GM23248 (cell line): ENCODE measurements around the gene SGF29. TPM values are rescaled to one million over a fixed set of nuclear protein-coding genes. Genes with fewer than 3 reads are reported as not detected.

Experiments used
- DNase-seq: peaks from one replicate; pipeline ENCODE4 v3.0.0-alpha.2; 2015
- H2AFZ ChIP-seq: fragments of 200-600 bp; sonication (generic); 2 replicates; pipeline ENCODE4 v1.6.1; 2016; ENCODE audit warnings: antibody characterized with exemption
- H3F3A ChIP-seq: fragments of 200-600 bp; sonication (generic); 2 replicates; pipeline ENCODE4 v1.6.1; 2016; ENCODE audit warnings: mild to moderate bottlenecking, antibody characterized with exemption, mixed run types; ENCODE audit not compliant: insufficient read depth
- H3K27ac ChIP-seq: fragments of 200-600 bp; sonication (generic); 2 replicates; pipeline ENCODE4 v1.5.1; 2016; ENCODE audit warnings: mild to moderate bottlenecking
- H3K27me3 ChIP-seq: fragments of 200-600 bp; sonication (generic); replicated peaks from 2 replicates; pipeline ENCODE4 v1.6.1; 2016; ENCODE audit warnings: mild to moderate bottlenecking; ENCODE audit not compliant: insufficient read depth
- H3K36me3 ChIP-seq: fragments of 200-600 bp; sonication (generic); 2 replicates; pipeline ENCODE4 v1.6.1; 2016; ENCODE audit warnings: low read depth, mild to moderate bottlenecking
- H3K4me1 ChIP-seq: fragments of 200-600 bp; sonication (generic); 2 replicates; pipeline ENCODE4 v1.6.1; 2016; ENCODE audit warnings: mild to moderate bottlenecking; ENCODE audit not compliant: insufficient read depth
- H3K4me2 ChIP-seq: fragments of 200-600 bp; sonication (generic); one replicate; pipeline ENCODE4 v1.6.1; 2016; ENCODE audit warnings: mild to moderate bottlenecking; ENCODE audit not compliant: unreplicated experiment
- H3K4me3 ChIP-seq: fragments of 200-600 bp; sonication (generic); 2 replicates; pipeline ENCODE4 v1.5.1; 2016; ENCODE audit warnings: mild to moderate bottlenecking
- H3K79me2 ChIP-seq: fragments of 200-600 bp; sonication (generic); 2 replicates; pipeline ENCODE4 v1.6.1; 2016; ENCODE audit warnings: mild to moderate bottlenecking; ENCODE audit not compliant: insufficient read depth
- H3K9ac ChIP-seq: fragments of 200-600 bp; sonication (generic); 2 replicates; pipeline ENCODE4 v1.6.1; 2016; ENCODE audit warnings: mild to moderate bottlenecking
- H3K9me2 ChIP-seq: fragments of 200-600 bp; sonication (generic); 2 replicates; pipeline ENCODE4 v1.6.1; 2016; ENCODE audit warnings: mixed run types, mild to moderate bottlenecking, moderate library complexity; ENCODE audit not compliant: insufficient read depth
- H3K9me3 ChIP-seq: fragments of 200-600 bp; sonication (generic); one replicate; pipeline ENCODE4 v1.6.1; 2017; ENCODE audit warnings: low read depth
- H4K20me1 ChIP-seq: fragments of 200-600 bp; sonication (generic); 2 replicates; pipeline ENCODE4 v1.6.0; 2016; ENCODE audit not compliant: insufficient read depth
- EZH2 ChIP-seq: fragments of 200-600 bp; sonication (generic); IDR thresholded peaks from 2 replicates; pipeline ENCODE4 v1.6.1; 2018; ENCODE audit warnings: antibody characterized with exemption, mild to moderate bottlenecking; ENCODE audit not compliant: insufficient read depth, poor library complexity, severe bottlenecking
- EZH2phosphoT487 ChIP-seq: fragments of 200-600 bp; sonication (generic); IDR thresholded peaks from 2 replicates; pipeline ENCODE4 v1.6.1; 2018; ENCODE audit warnings: antibody characterized with exemption, moderate library complexity, mild to moderate bottlenecking, low read depth; ENCODE audit not compliant: insufficient read depth
- WGBS, 2 experiments: methylation state at CpG; one replicate each; pipeline ENCODE4 v1.1.6; 2015 to 2017; ENCODE audit warnings: low lambda C conversion rate in 2 of 2, low coverage in 1 of 2; ENCODE audit errors: missing lambda C conversion rate in 2 of 2; 5-methylcytosine and 5-hydroxymethylcytosine counted together
- in situ Hi-C: fragments of 300-500 bp; cut with MboI; formaldehyde crosslinking; loops from 2 replicates; pipeline ENCODE4 v1.15.0; 2020
- polyA plus RNA-seq: library from polyadenylated mRNA; unstranded; fragments of >200 nt; fragmentation: Nextera tagmentation; extraction: Ambion mirVana; gene quantifications from 2 replicates; pipeline ENCODE4 v1.2.1, GENCODE V29; 2016
- total RNA-seq: library from RNA; depleted of rRNA; stranded (reverse); fragments of >200 nt; shearing (Covaris generic); gene quantifications from 2 replicates; pipeline ENCODE4 v1.2.3, GENCODE V29; 2014

Gene SGF29
- total and polyA plus RNA-seq, 2 experiments from 2014 or later: 6.3 to 9.9 TPM

GRCh38 chr16:28537964-28538732 is 15.6 kb upstream of the SGF29 start:
- H3K4me1 ChIP-seq: peaks cover 40% of the 10 kb centered on the region
- H3K27me3 ChIP-seq: no peaks in the 10 kb centered on the region
- peaks cover 30% of the 10 kb centered on the region; the same call in 1 of the 2 replicates for H3K36me3 ChIP-seq
- H4K20me1 ChIP-seq: no peaks in the 10 kb centered on the region; the same call in 1 of the 2 replicates
- no peaks in the 10 kb centered on the region for H3K9me3 ChIP-seq
- in situ Hi-C loops: loop anchor here (25.0 kb wide), 1 partner anchor 399 kb away; the partner anchor contains the start of genes CD19 and RABEP2
- H2AFZ ChIP-seq: peak overlapping the region; percentile 96
- H3K4me2 ChIP-seq: peak overlapping the region; percentile 94
- H3K79me2 ChIP-seq: peaks cover 29% of the 10 kb centered on the region
- H3K4me3 ChIP-seq: peak overlapping the region; percentile 81
- peak overlapping the region; percentile 86 for H3K27ac ChIP-seq
- 87 to 99% methylated on average over 12 to 13 of the region's 13 CpGs for WGBS, 2 experiments
- no peaks in the 10 kb centered on the region for H3K9me2 ChIP-seq
- TF ChIP-seq EZH2 (no peak), EZH2phosphoT487 (no peak)
- no peak for DNase-seq
- peak overlapping the region; percentile 93 for H3K9ac ChIP-seq
- peaks cover 15% of the 10 kb centered on the region; the same call in 1 of the 2 replicates for H3F3A ChIP-seq

- H3K79me2 ChIP-seq: peaks cover 29% of the 10 kb centered on the region
- no peaks in the 10 kb centered on the region; the same call in 1 of the 2 replicates for H4K20me1 ChIP-seq
- 2 to 3% methylated on average over 22 of the region's 22 CpGs for WGBS, 2 experiments
- peak within 1 kb of the TSS; percentile 94 for H3K4me2 ChIP-seq
- H3K9ac ChIP-seq: peak within 1 kb of the TSS; percentile 93
- H3K9me3 ChIP-seq: no peaks in the 10 kb centered on the region
- peak within 1 kb of the TSS; percentile 96 for H2AFZ ChIP-seq
- H3F3A ChIP-seq: peaks cover 15% of the 10 kb centered on the region; the same call in 1 of the 2 replicates
- in situ Hi-C loops: loop anchor here (25.0 kb wide), 1 partner anchor 398 kb away; the partner anchor contains the start of genes CD19 and RABEP2
- peak; percentile 98 for DNase-seq
- peak within 1 kb of the TSS; percentile 86 for H3K27ac ChIP-seq
- no peaks in the 10 kb centered on the region for H3K27me3 ChIP-seq
- H3K4me3 ChIP-seq: peak within 1 kb of the TSS; percentile 81
- peaks cover 40% of the 10 kb centered on the region for H3K4me1 ChIP-seq
- no peaks in the 10 kb centered on the region for H3K9me2 ChIP-seq
- peaks cover 30% of the 10 kb centered on the region; the same call in 1 of the 2 replicates for H3K36me3 ChIP-seq
- TF ChIP-seq EZH2 (no peak), EZH2phosphoT487 (no peak)
Observed at GRCh38 chr16:28538733-28539596, 14.8 kb upstream of the SGF29 start, which contains the start of gene NUPR1. Gene NUPR1 (minus strand): TSS chr16:28538974. CDS start chr16:28538907, 67 bp downstream.

DNA sequence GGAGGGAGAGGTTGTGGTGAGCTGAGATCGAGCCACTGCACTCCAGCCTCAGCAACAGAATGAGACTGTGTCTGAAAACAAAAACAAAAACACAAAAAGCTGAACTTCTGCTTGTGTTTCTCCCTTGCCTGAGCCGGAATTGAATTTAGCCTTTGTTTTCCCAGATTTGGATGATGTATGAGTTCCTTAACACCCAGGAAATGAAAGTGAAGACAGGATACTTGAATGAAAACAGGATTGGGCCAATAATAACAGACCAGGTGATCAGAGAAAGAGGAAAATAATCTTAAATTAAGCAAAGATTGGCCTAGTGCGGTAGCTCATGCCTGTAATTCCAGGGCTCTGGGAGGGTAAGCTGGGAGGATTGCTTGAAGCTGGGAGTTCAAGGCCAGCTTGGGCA is 13.4 kb upstream of the SGF29 start:
- no peak overlapping the region for H3K4me2 ChIP-seq
- H3K27ac ChIP-seq: no peak overlapping the region
- H3F3A ChIP-seq: peaks cover 7% of the 10 kb centered on the region; the same call in 1 of the 2 replicates
- no peaks in the 10 kb centered on the region; the same call in 1 of the 2 replicates for H3K27me3 ChIP-seq
- DNase-seq: no peak
- H3K9ac ChIP-seq: no peak overlapping the region
- H4K20me1 ChIP-seq: no peaks in the 10 kb centered on the region; the same call in 1 of the 2 replicates
- no peaks in the 10 kb centered on the region for H3K9me3 ChIP-seq
- no peaks in the 10 kb centered on the region for H3K9me2 ChIP-seq
- no peak overlapping the region for H3K4me3 ChIP-seq
- H3K79me2 ChIP-seq: peaks cover 29% of the 10 kb centered on the region
- in situ Hi-C loops: loop anchor here (25.0 kb wide), 1 partner anchor 397 kb away; the partner anchor contains the start of genes CD19 and RABEP2
- 82 to 85% methylated on average over 3 of the region's 3 CpGs for WGBS, 2 experiments
- TF ChIP-seq EZH2phosphoT487: no peak
- no peak for TF ChIP-seq EZH2
- peaks cover 35% of the 10 kb centered on the region for H3K4me1 ChIP-seq
- H2AFZ ChIP-seq: no peak overlapping the region
- H3K36me3 ChIP-seq: peaks cover 24% of the 10 kb centered on the region; the same call in 1 of the 2 replicates

- Histone ChIP-seq H3K4me1 (peaks cover 15% of the 10 kb centered on the region), H2AFZ (no peak overlapping the region), H3K27me3 (no peaks in the 10 kb centered on the region; the same call in 1 of the 2 replicates), H3K9me3 (no peaks in the 10 kb centered on the region), H3K9ac (no peak overlapping the region), H3K9me2 (no peaks in the 10 kb centered on the region), H3F3A (no peaks in the 10 kb centered on the region), H3K4me2 (no peak overlapping the region), H3K27ac (no peak overlapping the region), H3K36me3 (0 out of 2 replicates have a peak, but pooled peaks cover 3% of the 10 kb centered on the region), H3K79me2 (peaks cover 10% of the 10 kb centered on the region), H3K4me3 (no peak overlapping the region), H4K20me1 (no peaks in the 10 kb centered on the region)
- in situ Hi-C loops: loop anchor here (25.0 kb wide), 1 partner anchor 395 kb away; the partner anchor contains the start of genes CD19 and RABEP2
- WGBS, 2 experiments: 95 to 96% methylated on average over 7 of the region's 7 CpGs
- DNase-seq: no peak
- no peak for TF ChIP-seq EZH2phosphoT487
- TF ChIP-seq EZH2: no peak
Observed at GRCh38 chr16:28542646-28543045, 11.1 kb upstream of the SGF29 start.
